ENCODE results near the gene TOR1AIP2.

TOR1AIP2 gene

GRCh38 chr1:179825206-179825605 lies 52.4 kb downstream of the TOR1AIP2 start:
- no peak for DNase-seq

GRCh38 chr1:179824265-179824664 lies 53.3 kb downstream of the TOR1AIP2 start:
- DNase-seq: no peak

- DNase-seq: no peak
Observed at GRCh38 chr1:179823693-179824092, 53.9 kb downstream of the TOR1AIP2 start.

- DNase-seq: no peak
Observed at GRCh38 chr1:179822065-179822464, 55.5 kb downstream of the TOR1AIP2 start.

- DNase-seq: no peak
Observed at GRCh38 chr1:179821524-179821923, 56.1 kb downstream of the TOR1AIP2 start.

- no peak for DNase-seq
Observed at GRCh38 chr1:179820226-179820970, 57.2 kb downstream of the TOR1AIP2 start.

- no peak for DNase-seq
Observed at GRCh38 chr1:179818743-179819173, 58.8 kb downstream of the TOR1AIP2 start.

- DNase-seq: no peak
Observed at GRCh38 chr1:179818260-179818659, 59.3 kb downstream of the TOR1AIP2 start.

- no peak for DNase-seq
Observed at GRCh38 chr1:179817789-179818188, 59.8 kb downstream of the TOR1AIP2 start.

- DNase-seq: no peak
Observed at GRCh38 chr1:179817056-179817455, 60.5 kb downstream of the TOR1AIP2 start.

- no peak for DNase-seq
Observed at GRCh38 chr1:179816196-179816960, 61.2 kb downstream of the TOR1AIP2 start.

- DNase-seq: no peak
Observed at GRCh38 chr1:179815641-179816040, 62.0 kb downstream of the TOR1AIP2 start.

- no peak for DNase-seq
Observed at GRCh38 chr1:179814546-179814838, 63.1 kb downstream of the TOR1AIP2 start.

GRCh38 chr1:179813626-179814545 lies 63.7 kb downstream of the TOR1AIP2 start:
- DNase-seq: no peak

- DNase-seq: no peak
Observed at GRCh38 chr1:179812501-179813292, 64.9 kb downstream of the TOR1AIP2 start.

- DNase-seq: no peak
Observed at GRCh38 chr1:179810367-179810715, 67.3 kb downstream of the TOR1AIP2 start.

GRCh38 chr1:179809506-179810366 lies 67.9 kb downstream of the TOR1AIP2 start:
- peak; percentile 70 for DNase-seq

- DNase-seq: no peak
Observed at GRCh38 chr1:179808503-179808902, 69.1 kb downstream of the TOR1AIP2 start.

GRCh38 chr1:179807691-179808485 lies 69.7 kb downstream of the TOR1AIP2 start:
- DNase-seq: no peak

- DNase-seq: no peak
Observed at GRCh38 chr1:179807291-179807690, 70.3 kb downstream of the TOR1AIP2 start.

- no peak for DNase-seq
Observed at GRCh38 chr1:179806333-179806732, 71.3 kb downstream of the TOR1AIP2 start.
